ENCODE measurements around the gene HDAC4.

The HDAC4 gene

DNA sequence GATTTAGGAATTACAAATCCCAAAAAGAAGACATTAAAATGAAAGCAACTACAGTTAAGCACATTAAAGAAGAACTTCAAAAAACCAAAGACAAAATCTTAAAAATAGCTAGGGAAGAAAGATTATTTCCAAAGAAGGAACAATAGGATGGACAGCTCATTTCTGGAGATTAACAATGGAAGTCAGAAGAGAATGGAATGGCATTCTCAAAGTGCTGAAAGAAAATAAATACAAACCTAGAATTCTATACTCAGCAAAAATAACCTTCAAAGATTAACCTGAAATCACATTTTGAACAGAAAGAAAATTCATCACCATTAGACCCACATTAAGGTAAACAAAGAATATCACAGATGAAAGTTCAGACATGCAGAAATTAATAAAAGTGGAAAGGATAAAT, 229.2 kb downstream of the HDAC4 start:
- DNase-seq (ENCODE audit: low read depth in 2 of 2): no peak

GRCh38 chr2:239169311-239170048, 231.3 kb downstream of the HDAC4 start:
- DNase-seq (ENCODE audit: low read depth in 2 of 2): no peak

DNA sequence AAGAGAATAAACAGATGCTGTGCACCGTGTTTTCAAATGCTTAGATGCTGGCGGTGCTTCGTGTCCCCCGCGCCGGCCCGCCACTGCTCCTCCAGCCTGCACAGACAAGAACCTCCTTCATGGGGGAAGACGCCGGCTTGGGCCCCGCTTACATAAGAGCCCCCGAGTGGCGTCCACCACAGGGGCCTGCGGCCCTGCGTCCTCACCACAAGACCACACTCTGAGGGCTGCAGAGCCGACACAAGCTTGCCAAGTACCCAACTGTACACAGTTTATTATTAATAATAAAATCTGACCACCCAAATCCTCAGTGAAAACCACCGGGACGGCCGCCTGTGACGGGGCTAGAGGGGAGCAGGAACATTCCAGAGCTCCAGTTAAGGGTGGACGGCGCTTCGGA, 232.2 kb downstream of the HDAC4 start:
- no peak for DNase-seq (ENCODE audit: low read depth in 2 of 2)

DNA sequence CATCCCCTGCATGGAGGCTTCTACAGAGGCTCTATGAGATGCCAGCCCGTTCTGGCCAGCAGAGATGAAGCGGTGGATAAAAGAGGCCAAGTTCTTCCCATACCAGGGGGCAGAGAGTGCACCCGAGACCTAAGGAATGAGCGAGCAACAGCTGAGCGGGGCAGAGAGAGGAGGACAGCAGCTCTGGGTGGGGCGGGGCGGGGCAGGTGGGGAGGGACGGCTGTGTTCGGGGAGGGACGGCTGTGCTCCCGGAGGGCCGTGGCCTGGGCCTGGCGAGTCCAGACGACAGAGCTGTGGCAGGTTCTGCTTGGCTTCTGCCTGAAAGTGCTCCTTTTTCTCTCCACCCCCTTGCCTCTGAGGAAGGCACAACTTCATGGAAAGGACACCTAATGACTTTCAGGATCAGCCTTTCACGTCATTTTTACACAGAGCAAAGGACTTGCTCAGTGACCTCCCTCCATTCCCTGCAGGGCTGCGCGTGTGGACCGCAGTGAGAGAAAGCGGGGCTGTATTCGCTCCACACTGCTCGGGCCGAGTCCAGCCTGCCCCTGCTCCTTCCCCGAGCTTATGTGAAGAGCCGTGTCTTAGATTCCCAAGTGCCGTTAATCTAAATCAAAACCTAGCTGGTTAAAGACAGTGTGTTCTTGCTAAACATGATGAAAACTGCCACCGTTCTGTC, 232.9 kb downstream of the HDAC4 start:
- DNase-seq (ENCODE audit: low read depth in 2 of 2): no peak

- no peak for DNase-seq (ENCODE audit: low read depth in 2 of 2)
Observed at GRCh38 chr2:239167011-239167673, 233.7 kb downstream of the HDAC4 start.

DNA sequence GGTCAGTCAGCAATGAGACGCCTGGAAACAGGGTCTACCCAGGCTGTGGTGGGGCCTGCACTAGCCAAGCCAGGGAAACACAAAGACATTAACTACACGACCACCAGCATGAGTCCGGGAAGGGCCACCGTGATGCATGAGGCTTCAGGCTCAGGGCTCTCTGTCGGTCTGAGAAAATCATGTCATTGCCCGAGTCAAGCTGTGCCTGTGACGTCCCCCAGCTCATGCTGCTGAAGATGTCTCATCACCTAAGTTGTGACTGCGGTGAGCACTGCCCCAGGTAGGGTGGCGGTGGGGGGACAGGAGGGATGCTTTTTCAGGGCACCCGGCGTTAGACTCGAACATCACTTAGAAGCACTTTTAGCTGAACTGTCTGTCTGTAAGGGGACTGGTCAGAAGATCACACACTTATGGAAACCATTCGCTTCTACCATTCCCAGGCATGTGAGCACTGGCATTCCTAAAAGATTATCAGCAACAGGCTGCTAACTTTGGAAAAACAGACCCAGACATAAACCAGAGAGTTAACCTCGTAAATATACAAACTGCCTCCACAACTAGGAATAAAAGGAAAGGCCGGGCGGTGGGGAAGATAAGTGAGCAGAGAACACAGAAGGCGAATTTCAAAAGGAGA, 234.5 kb downstream of the HDAC4 start:
- DNase-seq (ENCODE audit: low read depth in 2 of 2): no peak

- DNase-seq (ENCODE audit: low read depth in 2 of 2): no peak
Observed at GRCh38 chr2:239165206-239165831, 235.5 kb downstream of the HDAC4 start.

GRCh38 chr2:239164335-239164871, 236.4 kb downstream of the HDAC4 start:
- DNase-seq (ENCODE audit: low read depth in 2 of 2): no peak

DNA sequence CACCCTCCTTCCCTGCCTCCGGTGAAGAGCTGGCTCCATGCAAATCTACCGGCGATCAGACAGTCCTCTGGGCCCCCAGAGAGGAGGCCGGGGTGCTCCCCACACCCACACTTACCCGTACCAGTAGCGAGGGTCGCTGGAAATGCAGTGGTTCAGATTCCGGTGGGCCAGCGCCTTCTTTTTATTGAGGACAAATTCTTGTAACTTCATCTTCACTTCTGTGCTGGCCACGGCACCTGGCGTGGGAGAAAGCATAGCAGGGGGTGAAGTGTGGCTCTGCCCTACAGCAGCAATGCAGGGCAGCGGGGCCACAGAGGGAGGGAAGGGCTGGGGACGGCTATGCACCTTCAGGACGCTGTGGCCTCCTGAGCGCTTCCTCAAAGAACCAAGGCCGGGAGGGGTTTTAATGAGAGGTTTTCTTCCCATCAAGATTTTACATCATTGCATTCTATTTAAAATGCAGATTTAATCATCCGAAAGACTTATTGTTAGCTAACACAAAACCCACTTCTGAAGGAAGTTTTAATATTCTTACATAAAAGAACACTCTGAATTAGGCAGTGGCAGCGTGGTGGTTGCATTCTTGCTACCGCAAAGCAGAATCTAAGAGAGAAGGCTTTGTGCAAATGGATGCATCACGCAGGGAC, 237.0 kb downstream of the HDAC4 start:
- DNase-seq (ENCODE audit: low read depth in 2 of 2): no peak

DNA sequence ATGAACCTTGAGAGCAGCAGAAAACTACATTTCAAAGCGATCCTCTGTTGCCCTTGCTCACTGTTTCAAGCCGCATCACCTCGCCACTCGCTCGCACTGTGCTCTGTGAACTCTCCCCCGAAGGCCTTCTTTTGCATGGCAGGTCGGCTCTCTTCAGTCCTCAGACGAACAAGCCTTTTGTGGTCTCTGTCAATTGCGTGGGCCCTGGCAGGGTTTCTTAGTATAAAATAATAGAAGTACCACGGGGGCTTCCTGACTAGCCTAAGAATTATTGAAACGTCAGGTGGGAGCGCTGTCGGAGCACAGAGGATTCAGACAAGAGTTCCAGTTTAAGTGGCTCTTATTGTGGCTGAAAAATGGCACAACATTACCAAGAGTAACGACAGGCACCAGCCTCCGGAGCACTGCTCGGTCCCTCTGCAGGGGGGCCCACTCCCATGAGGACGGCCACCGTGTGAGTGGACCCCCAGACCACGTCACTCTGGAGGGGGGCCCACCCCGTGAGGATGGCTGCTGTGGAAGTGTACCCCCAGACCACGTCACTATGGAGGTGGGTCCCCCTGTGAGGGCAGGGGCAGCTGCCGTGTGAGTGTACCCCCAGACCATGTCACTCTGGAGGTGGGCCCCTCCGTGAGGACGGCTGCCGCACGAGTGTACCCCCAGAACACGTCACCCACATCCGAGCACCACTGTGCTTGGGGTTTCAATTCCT, 237.7 kb downstream of the HDAC4 start:
- DNase-seq (ENCODE audit: low read depth in 2 of 2): no peak

- DNase-seq (ENCODE audit: low read depth in 2 of 2): no peak
Observed at GRCh38 chr2:239162141-239162821, 238.5 kb downstream of the HDAC4 start.

DNA sequence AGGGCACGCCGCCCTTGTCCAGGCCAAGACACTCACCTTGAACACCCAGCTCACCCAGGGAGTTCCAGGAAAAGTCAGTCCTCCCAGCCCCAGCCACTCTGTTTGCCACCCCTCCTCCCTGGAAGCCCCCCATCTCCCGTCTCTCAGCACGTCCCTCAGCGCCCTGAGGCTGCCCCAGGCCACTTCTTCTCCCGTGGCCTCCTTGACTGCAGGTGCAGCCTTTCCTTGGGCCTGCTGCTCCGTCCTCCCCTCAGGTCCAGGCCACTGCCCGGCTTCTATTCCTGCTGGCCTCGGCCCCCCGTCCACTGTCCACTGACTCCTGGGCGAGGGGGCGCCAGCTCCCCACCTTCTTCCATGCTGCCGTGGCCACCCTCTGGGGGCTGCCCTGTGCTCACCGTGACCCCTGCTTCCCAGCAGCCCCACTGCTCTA, 239.1 kb downstream of the HDAC4 start:
- no peak for DNase-seq (ENCODE audit: low read depth in 2 of 2)

DNA sequence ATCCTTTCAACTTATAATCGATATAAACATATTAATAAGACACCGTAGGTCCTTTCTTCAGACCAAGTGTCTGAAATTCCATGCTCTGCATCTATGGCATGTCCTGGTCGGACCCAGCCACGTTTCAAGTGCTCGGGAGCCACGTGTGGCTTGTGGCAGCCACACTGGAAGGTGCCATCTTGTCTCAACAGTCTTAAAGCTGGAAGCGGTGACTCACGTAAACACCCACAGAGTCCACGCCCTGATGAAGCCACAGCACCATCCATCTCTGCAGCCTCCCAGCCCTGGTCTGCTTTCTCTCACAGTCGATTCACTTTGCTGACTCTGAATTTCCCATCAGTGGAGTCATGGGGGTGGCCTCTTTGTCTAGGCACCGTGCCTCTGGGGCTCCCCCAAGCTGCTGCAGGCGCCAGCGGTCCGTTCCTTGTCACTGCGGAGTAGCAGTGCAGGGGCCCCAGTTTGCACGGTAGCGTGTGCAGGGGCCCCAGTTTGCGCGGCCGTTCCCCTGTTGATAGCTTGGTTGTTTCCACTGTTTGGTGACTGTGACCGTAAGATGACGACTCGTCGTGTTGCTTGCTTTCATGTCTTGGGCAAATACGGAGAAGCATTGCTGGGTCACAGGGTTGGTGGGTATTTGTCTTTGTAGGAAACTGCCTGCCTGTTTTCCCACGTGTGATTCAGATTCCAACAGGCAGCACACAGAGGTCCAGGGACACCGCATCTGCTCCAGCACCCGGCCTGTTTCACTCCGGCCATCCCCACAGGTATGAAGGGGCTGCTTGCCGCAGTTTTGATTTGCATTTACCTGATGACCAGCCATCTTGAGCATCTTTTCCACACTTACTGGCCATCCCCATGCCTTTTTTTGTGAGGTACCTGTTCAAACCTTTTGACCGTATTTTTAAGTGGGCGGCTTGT, 240.3 kb downstream of the HDAC4 start:
- DNase-seq (ENCODE audit: low read depth in 2 of 2): no peak

DNA sequence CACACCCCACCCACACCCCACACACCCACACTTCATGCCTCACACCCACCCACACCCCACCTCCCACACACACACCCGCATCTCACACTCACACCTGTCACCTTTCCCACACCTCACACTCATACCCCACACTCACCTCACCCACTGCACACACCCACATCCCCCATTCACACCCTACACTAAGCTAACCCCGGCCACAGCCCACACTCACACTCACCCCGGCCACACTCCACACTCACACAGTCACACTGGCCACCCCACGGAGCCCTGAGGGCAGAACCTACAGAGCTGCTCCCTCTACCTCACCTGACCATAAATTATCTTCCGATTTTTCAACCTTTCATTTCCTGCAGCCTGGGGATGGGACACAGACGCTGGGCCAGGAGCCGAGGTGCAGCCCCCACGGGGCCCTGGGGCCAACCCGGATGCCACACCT, 241.3 kb downstream of the HDAC4 start:
- DNase-seq (ENCODE audit: low read depth in 2 of 2): no peak

DNA sequence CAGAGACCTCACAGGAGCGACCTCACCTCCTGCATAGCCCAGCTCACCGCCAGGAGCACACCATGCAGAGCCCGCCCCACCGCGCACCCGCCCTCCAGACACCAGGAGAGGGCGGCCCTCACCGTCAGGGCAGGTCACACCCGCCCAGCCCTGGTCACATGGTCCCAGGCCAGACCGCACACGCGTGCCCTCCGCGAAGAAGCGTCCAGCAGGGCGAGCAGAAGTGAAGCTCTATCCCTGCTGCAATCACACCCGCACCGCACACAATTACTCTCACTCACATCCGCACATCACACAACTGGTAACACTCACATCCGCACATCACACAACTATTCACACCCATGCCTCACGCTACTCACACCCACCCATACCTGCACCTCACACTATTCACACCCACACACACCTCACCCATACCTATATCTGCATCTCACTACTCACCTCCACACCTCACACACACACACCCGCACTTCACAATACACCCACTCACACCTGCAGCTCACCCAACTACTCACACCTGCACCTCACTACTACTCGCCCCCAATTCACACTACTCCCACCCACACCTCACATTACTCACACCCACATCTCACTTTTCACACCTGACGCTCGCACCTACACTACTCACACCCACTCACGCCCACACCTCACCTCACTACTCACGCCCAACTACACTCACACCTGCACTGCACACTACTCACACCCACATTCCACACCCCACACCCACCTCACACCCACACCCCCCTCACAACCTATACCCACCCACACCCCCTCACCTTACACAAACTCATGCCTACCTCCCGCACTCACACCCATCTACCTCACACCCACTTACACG, 242.0 kb downstream of the HDAC4 start:
- DNase-seq (ENCODE audit: low read depth in 2 of 2): no peak

DNA sequence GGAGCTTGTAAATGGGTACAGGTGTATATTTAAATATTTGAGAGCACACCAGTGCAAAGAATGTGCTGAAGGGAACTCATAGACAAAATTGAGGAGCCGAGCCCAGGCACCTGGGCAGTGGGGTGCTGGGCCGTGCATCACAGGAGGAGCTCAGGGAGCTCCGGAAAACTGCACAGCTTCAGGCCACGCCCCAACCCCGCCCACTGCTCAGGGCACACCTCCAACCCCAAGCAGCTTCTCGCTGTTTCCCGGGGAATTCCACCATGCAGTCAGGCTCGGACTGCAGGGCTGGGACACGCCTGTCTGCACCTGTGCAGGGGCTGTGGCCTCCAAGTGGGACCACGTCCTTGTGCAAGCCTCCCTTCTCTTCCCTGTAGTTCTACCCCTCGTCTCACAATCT, 243.0 kb downstream of the HDAC4 start:
- DNase-seq (ENCODE audit: low read depth in 2 of 2): no peak

DNA sequence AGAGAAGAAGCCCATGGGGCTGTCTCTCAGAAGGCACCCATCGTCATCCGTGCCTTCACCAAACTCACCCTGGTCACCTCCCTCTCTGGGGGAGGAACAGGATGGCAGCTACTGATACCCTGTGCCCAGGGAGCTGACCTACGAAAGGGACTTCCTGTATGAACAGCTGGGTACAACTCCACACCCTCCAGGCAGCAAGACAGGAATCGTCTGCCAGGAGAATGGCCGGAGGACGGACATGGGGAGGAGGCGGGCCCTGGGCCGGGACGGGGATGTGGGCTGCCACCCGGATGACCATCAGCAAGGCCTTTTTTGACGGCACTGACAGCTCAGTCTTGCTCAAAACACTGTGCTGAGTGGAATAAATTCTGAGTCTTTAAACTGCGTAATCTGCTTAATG, 243.6 kb downstream of the HDAC4 start:
- no peak for DNase-seq (ENCODE audit: low read depth in 2 of 2)
